Transverse colon (tissue), 3 donors: Measurements from ENCODE around the gene CLEC3B.

Source experiments
- CTCF ChIP-seq, 5 experiments: fragments of 200-600 bp in 3 of 5; fragments of 450-650 bp in 2 of 5; sonication (generic) in 3 of 5; IDR thresholded peaks; 1 replicate in 2 of 5; 2 replicates in 3 of 5; pipeline ENCODE4 v1.5.1; 2016 to 2017; ENCODE audit warnings: antibody characterized with exemption in 5 of 5, inconsistent platforms in 3 of 5, mild to moderate bottlenecking in 2 of 5, moderate library complexity in 1 of 5
- EP300 ChIP-seq: sonication (generic); formaldehyde crosslinking; IDR thresholded peaks from one replicate; pipeline ENCODE4 v1.6.1; 2017; ENCODE audit warnings: antibody characterized with exemption, low read depth
- POLR2A ChIP-seq: fragments of 450-650 bp; IDR thresholded peaks from one replicate; pipeline ENCODE4 v1.6.1; 2016; ENCODE audit warnings: antibody characterized with exemption, mild to moderate bottlenecking, moderate library complexity

GRCh38 chr3:44999782-45000181 is 26.3 kb upstream of the CLEC3B start:
- TF ChIP-seq CTCF (IDR thresholded peaks at IDR 0.05): no peak
- no peak for TF ChIP-seq POLR2A
- no peak for TF ChIP-seq EP300
